SHP77 treated with DMSO at 0.1 percent for 48 hours (cell line): ENCODE measurements around the gene CDH20.

Experiments
- DNase-seq: peaks from one replicate; lab custom pipeline; 2025; lab: John Stamatoyannopoulos, UW

CDH20 gene

GRCh38 chr18:61575419-61575818 is 242.2 kb downstream of the CDH20 start:
- no peak for DNase-seq

DNA sequence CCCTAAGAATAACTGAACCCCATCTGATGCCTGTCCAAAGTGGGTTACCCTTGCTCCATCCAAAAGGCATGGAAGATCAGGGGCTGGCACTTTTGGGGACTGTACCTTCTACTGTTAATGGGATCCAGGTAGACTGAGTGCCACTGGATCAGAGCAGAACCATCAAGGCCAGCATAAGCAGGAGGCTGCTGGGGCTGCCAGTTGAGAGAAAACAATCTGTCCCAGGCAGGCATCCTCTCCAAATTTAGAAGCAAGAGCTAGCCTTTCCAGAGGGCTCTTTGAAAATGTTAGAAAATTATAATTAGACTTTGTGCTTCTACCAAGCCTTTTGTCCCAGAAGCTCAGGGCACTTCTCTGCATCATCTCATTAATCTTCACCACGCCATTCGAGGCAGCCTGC is 245.6 kb downstream of the CDH20 start:
- DNase-seq = no peak

- DNase-seq = no peak
Measured at GRCh38 chr18:61579581-61579980, 246.4 kb downstream of the CDH20 start.

DNA sequence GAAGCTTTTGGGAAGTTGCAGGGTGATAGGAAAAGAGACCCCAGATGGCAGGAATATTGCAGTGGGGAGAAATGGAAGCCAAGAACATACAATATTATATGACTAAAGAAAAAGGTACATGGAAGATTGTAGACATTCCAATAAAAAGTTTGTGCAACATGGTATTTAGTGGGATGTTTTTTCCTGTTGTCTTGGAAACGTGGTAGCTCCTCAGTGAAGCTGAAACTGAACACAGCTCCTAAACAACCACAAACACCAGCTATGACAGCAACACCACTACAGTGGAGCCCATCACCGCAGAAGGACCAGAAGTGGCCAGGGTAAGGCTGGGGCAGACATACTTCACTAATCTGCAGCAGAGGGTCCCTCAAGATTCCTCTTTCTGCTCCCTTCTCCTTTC is 246.8 kb downstream of the CDH20 start:
- DNase-seq = no peak

DNA sequence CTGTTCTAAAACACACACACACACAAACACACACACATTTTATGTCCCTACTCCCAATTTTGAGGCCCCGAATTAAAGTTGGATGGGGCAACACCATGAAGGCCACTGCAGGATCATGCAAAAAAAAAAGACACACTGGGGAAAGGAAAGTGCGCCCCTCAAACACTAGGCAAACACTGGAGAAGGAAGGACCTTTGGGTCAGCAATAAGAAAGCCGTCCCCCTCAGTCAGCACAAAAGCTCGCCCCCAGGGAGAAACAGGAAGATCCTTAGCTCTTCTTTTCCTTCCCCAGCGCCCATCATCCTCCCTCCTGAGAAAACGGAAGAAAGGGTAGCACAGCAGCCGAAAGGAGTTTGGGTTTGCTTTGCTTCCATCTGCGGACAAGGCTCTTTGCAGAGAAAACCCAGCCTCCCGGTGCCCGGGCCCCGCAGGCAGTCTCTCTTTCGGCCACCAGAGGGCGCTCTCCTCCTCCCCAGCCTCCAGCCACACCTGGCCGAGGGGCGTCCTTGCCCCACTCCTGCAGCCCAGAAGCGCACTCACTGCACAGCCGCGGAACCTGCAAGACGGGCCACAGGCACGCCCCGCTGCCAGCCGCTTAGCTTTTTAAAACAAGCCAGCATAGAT is 248.5 kb downstream of the CDH20 start:
- peak; percentile 7 for DNase-seq

- DNase-seq = no peak
Measured at GRCh38 chr18:61582202-61582710, 249.0 kb downstream of the CDH20 start.

GRCh38 chr18:61583548-61583947 is 250.3 kb downstream of the CDH20 start:
- DNase-seq = no peak

DNA sequence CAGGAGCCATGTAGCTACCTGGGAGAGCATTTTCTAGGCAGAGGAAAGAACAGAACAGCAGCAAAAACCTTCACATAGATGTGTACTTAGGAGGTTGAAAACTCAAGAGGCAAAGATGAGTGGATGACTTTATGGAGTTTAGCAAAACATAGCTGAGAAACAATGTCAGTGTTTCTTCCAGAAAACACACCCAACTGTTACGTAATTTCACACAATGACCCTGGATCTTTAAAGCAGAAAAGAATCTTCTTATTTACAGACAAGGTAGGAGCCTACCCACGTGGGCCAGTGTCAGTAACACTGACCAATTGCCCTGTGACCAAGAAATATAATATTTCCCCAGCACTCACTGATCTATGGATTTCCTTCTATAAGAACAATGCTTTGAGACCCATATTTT is 254.6 kb downstream of the CDH20 start:
- no peak for DNase-seq

DNA sequence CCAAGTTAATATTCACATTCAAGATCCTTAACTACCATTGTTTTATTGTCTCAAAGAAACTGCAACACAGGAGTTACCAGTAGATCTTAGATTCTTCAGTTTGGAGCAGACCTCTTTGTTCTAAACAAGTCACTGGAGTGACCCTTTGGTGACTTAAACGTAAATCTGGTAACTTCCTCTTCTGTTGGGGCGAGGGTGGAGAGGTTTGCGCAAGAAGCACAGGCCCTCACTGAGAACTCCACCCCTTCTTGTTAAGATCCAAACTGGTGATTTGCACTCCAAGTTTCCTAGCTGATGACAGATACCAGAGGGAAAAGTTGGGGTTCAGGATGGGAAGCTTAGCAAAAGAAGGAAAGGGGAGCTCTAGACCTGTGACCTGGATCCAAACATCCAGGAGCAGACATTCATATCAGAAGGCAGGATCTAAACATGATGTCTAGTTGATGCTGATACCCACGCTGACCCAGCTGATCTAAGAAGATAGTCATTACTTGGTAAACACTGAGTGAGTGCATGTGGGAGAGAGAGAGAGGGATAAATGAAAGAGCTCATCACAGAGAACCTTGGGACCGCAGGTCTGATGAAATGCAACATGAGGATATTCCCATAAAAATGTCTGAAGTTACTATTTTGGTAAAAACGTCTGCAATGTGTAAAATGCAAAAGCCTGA is 256.0 kb downstream of the CDH20 start:
- no peak for DNase-seq

DNA sequence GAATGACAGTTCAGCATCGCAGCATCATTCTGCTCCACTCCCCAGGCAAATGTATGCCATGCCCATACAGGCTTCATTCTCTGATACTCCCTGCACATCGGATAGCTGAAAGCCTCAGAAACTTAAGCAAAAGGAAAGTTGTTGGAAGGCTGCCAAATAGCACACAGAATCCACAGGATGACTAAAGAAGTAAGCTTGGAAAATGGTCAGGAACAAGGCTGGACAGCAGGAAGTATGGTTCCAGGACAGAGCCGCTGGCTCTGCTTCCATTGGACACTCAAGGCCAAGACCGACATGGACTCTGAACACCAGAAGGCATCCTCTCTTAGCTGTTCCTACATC is 256.5 kb downstream of the CDH20 start:
- DNase-seq = no peak

DNA sequence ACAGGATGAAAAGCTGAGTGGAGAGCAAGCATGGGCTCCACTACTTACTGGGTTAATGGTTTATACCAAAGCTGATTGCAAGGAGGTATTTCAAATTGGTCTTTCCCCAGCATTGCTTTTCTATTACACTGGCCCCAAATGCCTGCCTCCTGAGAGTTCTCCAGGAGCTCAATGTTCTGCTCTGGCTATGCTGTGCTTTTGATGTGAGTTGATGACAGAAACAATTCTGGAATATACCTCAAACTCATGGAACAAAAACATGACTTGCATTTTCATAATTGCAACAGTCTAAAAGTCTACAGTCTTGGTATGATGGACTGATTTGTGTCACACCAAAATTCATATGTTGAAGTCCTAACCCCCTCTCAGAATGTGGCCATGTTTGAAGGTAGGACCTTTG is 258.0 kb downstream of the CDH20 start:
- DNase-seq = no peak

- DNase-seq = no peak
Measured at GRCh38 chr18:61595615-61596251, 262.5 kb downstream of the CDH20 start.

DNA sequence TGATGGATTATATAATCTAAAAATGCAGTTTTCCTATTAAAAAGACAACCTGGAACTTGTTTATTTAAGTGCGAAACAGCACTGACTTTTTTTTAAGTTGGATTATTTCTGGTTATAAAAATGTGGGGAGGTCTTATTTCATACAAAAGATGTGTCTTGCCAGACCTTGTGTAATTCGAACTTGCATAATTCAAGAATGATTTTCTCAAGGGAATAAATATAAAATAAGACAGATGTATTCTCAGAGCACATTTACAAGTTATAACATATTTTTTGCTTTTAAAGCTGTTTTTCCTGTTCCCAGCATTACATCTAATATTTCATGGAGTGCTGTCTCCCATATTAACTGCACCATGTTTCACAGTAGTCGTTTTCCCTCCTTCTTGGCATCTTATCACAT is 263.1 kb downstream of the CDH20 start:
- DNase-seq = no peak

DNA sequence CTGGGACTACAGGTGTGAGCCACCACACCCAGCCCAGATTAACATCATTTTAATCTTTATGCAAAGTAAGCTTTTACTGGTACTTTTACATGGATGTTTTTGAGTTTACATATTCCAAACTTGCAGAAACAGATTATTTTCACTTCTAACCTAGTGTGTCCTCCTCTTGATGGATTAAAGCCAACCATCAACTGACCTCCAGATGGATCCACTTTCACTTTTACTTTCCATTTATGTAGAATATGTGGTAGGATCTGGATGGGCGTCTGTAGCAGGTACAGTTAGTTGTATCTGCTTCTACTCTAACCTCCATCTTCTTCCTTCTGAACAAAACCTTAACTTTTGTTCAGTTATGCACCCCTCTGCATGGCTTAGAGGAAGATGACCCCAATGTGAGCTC is 264.1 kb downstream of the CDH20 start:
- no peak for DNase-seq

GRCh38 chr18:61600422-61600821 is 267.2 kb downstream of the CDH20 start:
- DNase-seq = no peak

DNA sequence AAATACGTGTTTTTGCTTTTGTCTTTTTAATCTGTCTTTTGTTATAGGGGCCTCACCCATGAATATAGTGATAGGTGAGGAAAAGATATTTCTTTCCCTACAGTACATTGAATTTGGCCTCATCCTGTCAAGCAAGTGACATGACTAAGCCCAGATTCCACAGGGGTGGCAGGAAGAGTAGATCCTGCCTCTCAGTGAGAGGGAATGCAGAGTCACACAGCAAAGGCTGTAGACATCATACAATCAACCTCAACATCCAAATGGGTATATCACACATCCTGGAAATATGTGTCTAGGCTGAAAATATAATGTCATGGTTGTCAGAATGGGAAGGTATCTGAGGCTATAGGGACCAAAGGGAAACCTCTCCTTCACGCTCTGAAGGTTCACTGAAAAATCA is 269.6 kb downstream of the CDH20 start:
- DNase-seq = no peak
